ENCODE results near the gene MAN1C1. TPM values are rescaled to one million over a fixed set of nuclear protein-coding genes. Genes with fewer than 3 reads are reported as not detected.

The MAN1C1 gene
- total and polyA plus RNA-seq, 2 donors (not counting 1 experiment from before 2014, with no cell fraction given): 0.31 to 0.89 TPM

GRCh38 chr1:25785333-25786067 is 168.9 kb downstream of the MAN1C1 start:
- no peaks in the 10 kb centered on the region for H3K36me3 ChIP-seq (replicated peaks in 1 of 2; ENCODE audit: control extremely low read depth in 1 of 2, control insufficient read depth in 1 of 2, extremely low read depth in 1 of 2, insufficient read depth in 2 of 2, low read length in 1 of 2)
- H2AFZ ChIP-seq (ENCODE audit: insufficient read depth, low read depth, low read length, poor library complexity, severe bottlenecking): no peak overlapping the region
- DNase-seq (no peak), ATAC-seq (ENCODE audit: low read depth) (no peak)
- no peak overlapping the region for H3K27ac Mint-ChIP-seq
- no peaks in the 10 kb centered on the region for H3K4me1 Mint-ChIP-seq
- CTCF ChIA-PET: interaction anchor here (0.7 to 1.1 kb wide), 2 partner anchors 25 to 221 kb away, joined by 3 to 4 read pairs; no protein-coding TSS in a partner anchor
- no peak overlapping the region for H3K4me3 Mint-ChIP-seq
- H3K79me2 ChIP-seq (ENCODE audit: control insufficient read depth, insufficient read depth, low read length): no peaks in the 10 kb centered on the region
- no peak overlapping the region for H3K4me3 ChIP-seq (ENCODE audit: control extremely low read depth in 1 of 5, extremely low read depth in 1 of 5, insufficient read depth in 1 of 5, low read depth in 2 of 5, low read length in 4 of 5)
- no peak overlapping the region for H3K4me2 ChIP-seq (replicated peaks; ENCODE audit: low read depth, low read length, poor library complexity, severe bottlenecking)
- peaks cover 16% of the 10 kb centered on the region for H3K27me3 Mint-ChIP-seq
- peaks cover 0 to 4% (median 0%) of the 10 kb centered on the region in 4 experiments for H3K27me3 ChIP-seq (replicated peaks in 1 of 4; ENCODE audit: control extremely low read depth in 1 of 4, control insufficient read depth in 3 of 4, insufficient read depth in 4 of 4, low read length in 3 of 4)
- H3K4me1 ChIP-seq (ENCODE audit: control insufficient read depth in 2 of 2, insufficient read depth in 2 of 2, low read length in 2 of 2): no peaks in the 10 kb centered on the region
- no peak for TF ChIP-seq CTCF (IDR thresholded peaks at IDR 0.05)
- no peak for TF ChIP-seq EZH2 (IDR thresholded peaks at IDR 0.05; ENCODE audit: borderline replicate concordance, insufficient read depth, low read depth, low read length, poor library complexity, severe bottlenecking)
- H3K9me3 Mint-ChIP-seq (ENCODE audit: insufficient read depth): no peaks in the 10 kb centered on the region
- POLR2A ChIA-PET: no interaction called here
- WGBS (ENCODE audit: insufficient coverage): 92% methylated on average over 8 of the region's 10 CpGs
- no peak overlapping the region for H3K9ac ChIP-seq (ENCODE audit: low read length)
- intact Hi-C loops (cut with micrococcal nuclease): no loop called here
- H3K9me3 ChIP-seq (ENCODE audit: control extremely low read depth in 1 of 3, control insufficient read depth in 2 of 3, insufficient read depth in 1 of 3, low read length in 2 of 3): no peaks in the 10 kb centered on the region
- no peak overlapping the region for H3K27ac ChIP-seq (ENCODE audit: low read length in 2 of 2)
- H4K20me1 ChIP-seq (ENCODE audit: control insufficient read depth, insufficient read depth, low read length, poor library complexity, severe bottlenecking): no peaks in the 10 kb centered on the region
